Panc1 (cell line): ENCODE measurements around the gene ZNF503. TPM values are rescaled to one million over a fixed set of nuclear protein-coding genes. Genes with fewer than 3 reads are reported as not detected.

Experiments used
- ATAC-seq: fragments of 200-7000 bp; cut with Tn5 transposase; 2 replicates; pipeline ENCODE4 v1.9.1; 2020; ENCODE audit warnings: mild to moderate bottlenecking, moderate library complexity
- BruUV-seq: library from RNA; stranded (reverse); fragments of 400-500 nt; replicated peaks from 2 replicates; lab custom pipeline; 2021; lab: Mats Ljungman, UMichigan
- CTCF ChIA-PET: fragments of 300-600 bp; sonication (Branson Sonifier 250); formaldehyde crosslinking; loops from one replicate; lab custom pipeline; 2022; ENCODE audit warnings: antibody characterized with exemption; lab: Charles Lee
- POLR2A ChIA-PET: fragments of 300-600 bp; sonication (Branson Sonifier 250); formaldehyde crosslinking; loops from one replicate; lab custom pipeline; 2022; ENCODE audit warnings: antibody characterized with exemption; lab: Charles Lee
- DNase-seq: peaks from one replicate; pipeline ENCODE4 v3.0.0-alpha.2; 2010; ENCODE audit warnings: low read depth, low spot score
- H3K27ac ChIP-seq: 2 replicates; pipeline ENCODE4 v1.5.1; 2011; ENCODE audit warnings: mild to moderate bottlenecking, low read length, inconsistent platforms
- H3K27me3 ChIP-seq: fragments of 200-500 bp; sonication (Bioruptor generic); 2 replicates; pipeline ENCODE4 v1.6.0; 2014; ENCODE audit warnings: low read length, inconsistent platforms; ENCODE audit not compliant: control insufficient read depth, insufficient read depth
- H3K36me3 ChIP-seq: fragments of 200-500 bp; sonication (Bioruptor generic); 2 replicates; pipeline ENCODE4 v1.5.1; 2014; ENCODE audit warnings: inconsistent platforms, mild to moderate bottlenecking, low read length, moderate library complexity; ENCODE audit not compliant: control insufficient read depth, insufficient read depth
- H3K4me1 ChIP-seq: 2 replicates; pipeline ENCODE4 v1.5.1; 2011; ENCODE audit warnings: inconsistent platforms, mild to moderate bottlenecking, low read length, moderate library complexity; ENCODE audit not compliant: control insufficient read depth, insufficient read depth
- H3K4me3 ChIP-seq, 2 experiments: 2 replicates each; pipeline ENCODE4 v1.5.1; 2011 to 2012; ENCODE audit warnings: low read depth in 2 of 2, low read length in 2 of 2, mild to moderate bottlenecking in 2 of 2, inconsistent platforms in 1 of 2, moderate library complexity in 1 of 2
- H3K9me3 ChIP-seq: fragments of 200-500 bp; sonication (Bioruptor generic); 2 replicates; pipeline ENCODE4 v1.5.1; 2014; ENCODE audit warnings: low read depth, mild to moderate bottlenecking, inconsistent platforms, low read length, moderate library complexity; ENCODE audit not compliant: control insufficient read depth, insufficient read depth
- CTCF ChIP-seq: fragments of 450-650 bp; IDR thresholded peaks from 2 replicates; pipeline ENCODE4 v1.5.1; 2017; ENCODE audit warnings: mild to moderate bottlenecking
- POLR2AphosphoS5 ChIP-seq: IDR thresholded peaks from 2 replicates; pipeline ENCODE4 v1.6.1; 2012; ENCODE audit warnings: mild to moderate bottlenecking, low read depth, low read length, moderate library complexity
- REST ChIP-seq, 2 experiments: IDR thresholded peaks; 2 replicates each; pipeline ENCODE4 v1.6.1; 2011 to 2012; ENCODE audit warnings: low read depth in 2 of 2, control low read depth in 1 of 2, low read length in 1 of 2, mild to moderate bottlenecking in 1 of 2, moderate library complexity in 1 of 2; ENCODE audit not compliant: insufficient read depth in 1 of 2
- SIN3A ChIP-seq: IDR thresholded peaks from 2 replicates; pipeline ENCODE4 v1.6.1; 2012; ENCODE audit warnings: low read depth, mild to moderate bottlenecking, low read length, moderate library complexity, borderline replicate concordance; ENCODE audit not compliant: insufficient read depth
- TCF7L2 ChIP-seq: IDR thresholded peaks from 2 replicates; pipeline ENCODE4 v1.6.1; 2011; ENCODE audit warnings: mild to moderate bottlenecking, low read depth, low read length, inconsistent platforms
- in situ Hi-C: cut with HindIII; loops from 2 replicates; pipeline ENCODE4 v1.10.0; 2016; ENCODE audit warnings: low sequenced_read_pairs, low pct_unique_long_range_greater_than_20kb
- intact Hi-C: fragments of 100-400 bp; cut with micrococcal nuclease; formaldehyde crosslinking; loops from one replicate; pipeline ENCODE4 v1.10.0; 2022; ENCODE audit not compliant: unreplicated experiment
- total RNA-seq: library from RNA; stranded (reverse); gene quantifications from one replicate; pipeline ENCODE4 v1.2.1, GENCODE V29; 2021; ENCODE audit not compliant: unreplicated experiment

ZNF503 gene
- total RNA-seq, 1 experiment from 2014 or later = 10.4 TPM

GRCh38 chr10:75404815-75405597 is 3.4 kb upstream of the ZNF503 start:
- TF ChIP-seq TCF7L2 = peak; percentile 93
- TF ChIP-seq SIN3A = 0 out of 2 replicates have a peak, but pooled peaks have one; percentile 41
- peak; percentile 25 for TF ChIP-seq CTCF
- no peak for TF ChIP-seq POLR2AphosphoS5
- no peak for TF ChIP-seq REST (IDR thresholded peaks at IDR 0.05; ENCODE audit: insufficient read depth in 1 of 2, low read depth in 2 of 2, low read length in 1 of 2)
- H3K27me3 ChIP-seq = peaks cover 31% of the 10 kb centered on the region
- peaks cover 12% of the 10 kb centered on the region for H3K36me3 ChIP-seq
- ChIA-PET POLR2A (no interaction called here), CTCF (no interaction called here)
- no TSS peak for BruUV-seq
- DNase-seq = no peak
- ATAC-seq = no peak
- intact Hi-C loops = loop anchor here (5.0 to 10.0 kb wide), 5 partner anchors 510 to 1582 kb away; no protein-coding TSS in a partner anchor
- H3K4me3 ChIP-seq = peak overlapping the region; percentile 61
- H3K27ac ChIP-seq = peak overlapping the region; percentile 77
- no peaks in the 10 kb centered on the region for H3K9me3 ChIP-seq
- H3K4me1 ChIP-seq = peaks cover 38% of the 10 kb centered on the region
- in situ Hi-C loops = no loop called here

GRCh38 chr10:75403939-75404814 is 2.6 kb upstream of the ZNF503 start:
- no TSS peak for BruUV-seq
- Histone ChIP-seq H3K4me3 (peak overlapping the region; percentile 61), H3K9me3 (no peaks in the 10 kb centered on the region), H3K4me1 (peaks cover 38% of the 10 kb centered on the region), H3K36me3 (peaks cover 12% of the 10 kb centered on the region), H3K27ac (peak overlapping the region; percentile 77), H3K27me3 (peaks cover 29% of the 10 kb centered on the region)
- ChIA-PET CTCF (interaction anchor here (0.7 kb wide), 1 partner anchor 197 kb away, joined by 5 read pairs; no protein-coding TSS in a partner anchor), POLR2A (no interaction called here)
- DNase-seq = no peak
- in situ Hi-C loops (no loop called here), intact Hi-C loops (loop anchor here (5.0 to 10.0 kb wide), 5 partner anchors 511 to 1583 kb away; no protein-coding TSS in a partner anchor)
- TF ChIP-seq REST (IDR thresholded peaks at IDR 0.05; ENCODE audit: insufficient read depth in 1 of 2, low read depth in 2 of 2, low read length in 1 of 2) (no peak), TCF7L2 (no peak), CTCF (no peak)
- ATAC-seq = no peak
